DOHH2 (cell line): ENCODE results near the gene GPD1.

Source experiments
- H3F3A ChIP-seq: fragments of 200-600 bp; sonication (generic), shearing (Covaris generic); 2 replicates; pipeline ENCODE4 v1.6.0; 2016; ENCODE audit warnings: antibody characterized with exemption, mild to moderate bottlenecking; ENCODE audit not compliant: control insufficient read depth, insufficient read depth
- H3K27ac ChIP-seq: fragments of 200-600 bp; sonication (generic); 2 replicates; pipeline ENCODE4 v1.5.1; 2014; ENCODE audit warnings: low read depth, mild to moderate bottlenecking, low read length, moderate library complexity
- H3K27me3 ChIP-seq: fragments of 200-600 bp; sonication (generic); 2 replicates; pipeline ENCODE4 v1.6.1; 2014; ENCODE audit warnings: mild to moderate bottlenecking, low read length, mixed read lengths; ENCODE audit not compliant: control insufficient read depth
- H3K36me3 ChIP-seq: fragments of 200-600 bp; sonication (generic); 2 replicates; pipeline ENCODE4 v1.6.1; 2014; ENCODE audit warnings: mild to moderate bottlenecking, low read length, moderate library complexity, mixed read lengths; ENCODE audit not compliant: control insufficient read depth
- H3K4me1 ChIP-seq: fragments of 200-600 bp; sonication (generic); 2 replicates; pipeline ENCODE4 v1.6.1; 2014; ENCODE audit warnings: mild to moderate bottlenecking, low read length, mixed read lengths; ENCODE audit not compliant: control insufficient read depth
- H3K4me2 ChIP-seq: fragments of 200-600 bp; sonication (generic); 2 replicates; pipeline ENCODE4 v1.6.0; 2014; ENCODE audit warnings: mild to moderate bottlenecking, low read length, moderate library complexity
- H3K4me3 ChIP-seq: fragments of 200-600 bp; sonication (generic); 2 replicates; pipeline ENCODE4 v1.5.1; 2014; ENCODE audit warnings: mild to moderate bottlenecking, low read length, mixed read lengths
- H3K79me2 ChIP-seq: fragments of 200-600 bp; sonication (generic); 2 replicates; pipeline ENCODE4 v1.6.1; 2014; ENCODE audit warnings: mild to moderate bottlenecking, low read length, mixed read lengths; ENCODE audit not compliant: control insufficient read depth
- H3K9me2 ChIP-seq: fragments of 200-600 bp; sonication (generic); replicated peaks from 2 replicates; pipeline ENCODE4 v1.6.1; 2014; ENCODE audit warnings: mild to moderate bottlenecking, low read length, mixed read lengths; ENCODE audit not compliant: control insufficient read depth
- H3K9me3 ChIP-seq: fragments of 200-600 bp; sonication (generic); 2 replicates; pipeline ENCODE4 v1.6.1; 2014; ENCODE audit warnings: antibody characterized with exemption, low read length, mixed read lengths; ENCODE audit not compliant: control insufficient read depth, insufficient read depth
- H4K20me1 ChIP-seq: fragments of 200-600 bp; sonication (generic); 2 replicates; pipeline ENCODE4 v1.6.0; 2014; ENCODE audit warnings: low read depth, mild to moderate bottlenecking, antibody characterized with exemption, low read length, moderate library complexity; ENCODE audit not compliant: control insufficient read depth, insufficient read depth
- EZH2phosphoT487 ChIP-seq: fragments of 200-600 bp; sonication (generic); IDR thresholded peaks from 2 replicates; pipeline ENCODE4 v1.6.1; 2017; ENCODE audit warnings: borderline replicate concordance, mild to moderate bottlenecking, antibody characterized with exemption, low read length, moderate library complexity, mixed read lengths
- TF ChIP-seq, protein P1 (sequence below): fragments of 200-600 bp; sonication (generic); IDR thresholded peaks from one replicate; pipeline ENCODE4 v1.5.1; 2014; ENCODE audit warnings: antibody characterized with exemption, mild to moderate bottlenecking, low read depth, low read length; ENCODE audit not compliant: poor library complexity, severe bottlenecking

The GPD1 gene

DNA sequence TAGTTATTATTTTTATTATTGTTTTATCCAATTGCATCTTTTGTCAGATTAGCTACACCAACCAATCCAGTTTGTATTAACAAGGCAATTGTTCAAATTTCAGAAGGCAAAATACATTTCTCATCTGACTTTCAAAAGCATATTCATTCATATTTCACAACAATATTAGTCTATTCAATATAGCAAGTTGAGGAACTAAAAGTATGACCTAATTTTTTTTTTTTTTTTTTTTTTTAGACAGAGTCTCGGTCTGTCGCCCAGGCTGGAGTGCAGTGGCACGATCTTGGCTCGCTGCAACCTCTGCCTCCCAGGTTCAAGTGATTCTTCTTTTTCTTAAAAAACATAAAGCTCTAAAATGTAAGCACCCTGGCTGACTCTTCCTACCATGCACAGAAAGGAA lies 25.5 kb downstream of the GPD1 start:
- Histone ChIP-seq H3K4me2 (no peak overlapping the region), H3K36me3 (peaks cover 56% of the 10 kb centered on the region), H3K4me3 (no peak overlapping the region), H3K27me3 (no peaks in the 10 kb centered on the region), H3K79me2 (no peaks in the 10 kb centered on the region), H3K9me2 (no peaks in the 10 kb centered on the region), H3F3A (no peaks in the 10 kb centered on the region), H3K27ac (no peak overlapping the region), H4K20me1 (0 out of 2 replicates have a peak, but pooled peaks cover 3% of the 10 kb centered on the region), H3K4me1 (no peaks in the 10 kb centered on the region; the same call in 1 of the 2 replicates), H3K9me3 (no peaks in the 10 kb centered on the region)
- TF ChIP-seq, protein P1, sequence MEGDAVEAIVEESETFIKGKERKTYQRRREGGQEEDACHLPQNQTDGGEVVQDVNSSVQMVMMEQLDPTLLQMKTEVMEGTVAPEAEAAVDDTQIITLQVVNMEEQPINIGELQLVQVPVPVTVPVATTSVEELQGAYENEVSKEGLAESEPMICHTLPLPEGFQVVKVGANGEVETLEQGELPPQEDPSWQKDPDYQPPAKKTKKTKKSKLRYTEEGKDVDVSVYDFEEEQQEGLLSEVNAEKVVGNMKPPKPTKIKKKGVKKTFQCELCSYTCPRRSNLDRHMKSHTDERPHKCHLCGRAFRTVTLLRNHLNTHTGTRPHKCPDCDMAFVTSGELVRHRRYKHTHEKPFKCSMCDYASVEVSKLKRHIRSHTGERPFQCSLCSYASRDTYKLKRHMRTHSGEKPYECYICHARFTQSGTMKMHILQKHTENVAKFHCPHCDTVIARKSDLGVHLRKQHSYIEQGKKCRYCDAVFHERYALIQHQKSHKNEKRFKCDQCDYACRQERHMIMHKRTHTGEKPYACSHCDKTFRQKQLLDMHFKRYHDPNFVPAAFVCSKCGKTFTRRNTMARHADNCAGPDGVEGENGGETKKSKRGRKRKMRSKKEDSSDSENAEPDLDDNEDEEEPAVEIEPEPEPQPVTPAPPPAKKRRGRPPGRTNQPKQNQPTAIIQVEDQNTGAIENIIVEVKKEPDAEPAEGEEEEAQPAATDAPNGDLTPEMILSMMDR: no peak
- TF ChIP-seq EZH2phosphoT487: no peak

DNA sequence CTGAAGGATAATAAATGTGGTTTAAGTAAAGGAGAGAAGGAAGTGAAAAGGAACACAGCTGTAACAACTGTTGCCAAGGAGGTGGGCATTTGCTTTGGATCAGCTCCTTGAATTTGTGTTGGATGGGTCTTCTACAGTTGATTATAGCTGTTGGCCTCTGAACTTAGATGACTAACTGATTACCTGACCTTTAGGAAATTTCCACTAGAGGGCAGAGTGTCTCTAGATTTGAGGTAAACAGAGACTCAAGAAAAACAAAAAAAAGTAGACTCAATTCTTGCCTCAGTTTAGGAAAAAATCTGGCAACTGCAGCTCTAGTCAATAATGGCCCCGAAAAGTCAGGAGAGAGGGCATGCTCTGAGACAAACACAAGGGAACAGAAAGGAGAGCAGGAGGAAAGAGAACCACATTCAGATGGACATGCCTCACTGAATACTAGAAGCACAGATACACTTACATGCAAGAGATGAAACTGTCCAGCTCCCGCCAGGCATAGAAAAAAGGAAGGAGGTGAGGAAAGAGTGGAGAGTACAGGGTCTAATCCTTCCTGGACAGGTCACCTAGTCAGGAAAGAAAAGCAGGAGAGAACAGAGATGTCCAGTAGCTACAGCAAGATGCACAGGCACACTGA lies 28.8 kb downstream of the GPD1 start:
- peaks cover 58% of the 10 kb centered on the region for H3K36me3 ChIP-seq
- H3K79me2 ChIP-seq: no peaks in the 10 kb centered on the region
- TF ChIP-seq, protein P1: peak; percentile 84
- no peak for TF ChIP-seq EZH2phosphoT487
- H3K9me2 ChIP-seq: no peaks in the 10 kb centered on the region
- H3K27me3 ChIP-seq: no peaks in the 10 kb centered on the region
- H3K4me3 ChIP-seq: no peak overlapping the region
- no peaks in the 10 kb centered on the region for H3F3A ChIP-seq
- no peak overlapping the region for H3K4me2 ChIP-seq
- H3K4me1 ChIP-seq: no peaks in the 10 kb centered on the region; the same call in 1 of the 2 replicates
- H3K27ac ChIP-seq: no peak overlapping the region
- H4K20me1 ChIP-seq: 0 out of 2 replicates have a peak, but pooled peaks cover 3% of the 10 kb centered on the region
- H3K9me3 ChIP-seq: no peaks in the 10 kb centered on the region

DNA sequence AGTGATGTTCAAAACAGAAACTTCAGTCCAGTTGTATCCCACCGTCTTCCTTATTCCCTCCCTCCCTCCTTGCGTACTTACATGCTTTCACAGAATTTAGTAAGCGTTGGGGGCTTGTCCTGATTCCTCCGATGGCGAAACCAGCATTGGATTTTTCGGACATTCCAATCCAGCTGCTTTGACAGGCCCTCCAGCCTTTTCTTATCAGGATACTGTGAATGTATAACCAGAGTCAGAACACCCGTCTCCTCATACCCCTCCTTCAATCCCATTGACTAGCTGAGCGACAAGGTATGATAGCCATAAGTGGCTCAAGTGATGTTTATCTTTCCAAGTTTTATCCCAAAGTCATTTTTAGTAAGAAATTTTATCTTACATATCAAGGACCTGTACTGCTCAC lies 39.2 kb downstream of the GPD1 start:
- Histone ChIP-seq H3K79me2 (no peaks in the 10 kb centered on the region; the same call in 1 of the 2 replicates), H3K4me3 (no peak overlapping the region), H3K4me1 (no peaks in the 10 kb centered on the region), H3F3A (no peaks in the 10 kb centered on the region), H4K20me1 (no peaks in the 10 kb centered on the region), H3K27ac (no peak overlapping the region), H3K27me3 (no peaks in the 10 kb centered on the region), H3K36me3 (peaks cover 8% of the 10 kb centered on the region; the same call in 1 of the 2 replicates), H3K9me3 (no peaks in the 10 kb centered on the region), H3K9me2 (no peaks in the 10 kb centered on the region), H3K4me2 (no peak overlapping the region)
- TF ChIP-seq EZH2phosphoT487: no peak
- TF ChIP-seq, protein P1: no peak
